NT2/D1 (cell line): Measurements from ENCODE around the gene RICTOR.

Experiments used
- SUZ12 ChIP-seq: IDR thresholded peaks from 2 replicates; pipeline ENCODE4 v1.6.1; 2011; ENCODE audit not compliant: insufficient read length, insufficient read depth; ENCODE audit errors: extremely low read depth
- ZNF274 ChIP-seq: IDR thresholded peaks from 2 replicates; pipeline ENCODE4 v1.6.1; 2011; ENCODE audit warnings: mild to moderate bottlenecking, low read depth, low read length

GRCh38 chr5:39100851-39101396 lies 26.7 kb upstream of the RICTOR start:
- no peak for TF ChIP-seq SUZ12
- TF ChIP-seq ZNF274: no peak
